Esophagus mucosa (tissue), 1 donor: ENCODE measurements around the gene DGKI. TPM values are rescaled to one million over a fixed set of nuclear protein-coding genes. Genes with fewer than 3 reads are reported as not detected.
A peak's percentile ranks its signal among the peaks of the same experiment; 100 is the strongest.

ENCODE experiments used
- ATAC-seq: fragments of 200-7000 bp; cut with Tn5 transposase; one replicate; pipeline ENCODE4 v1.9.1; 2020
- total RNA-seq: library from RNA; stranded (reverse); gene quantifications from one replicate; pipeline ENCODE4 v1.2.4, GENCODE V29; 2023
- donor health status: DM: yes; HTN: yes; CAD: no.

DGKI gene
- total RNA-seq, 1 donor from 2014 or later: 0.20 TPM

- no peak for ATAC-seq
Measured at GRCh38 chr7:137787301-137787976, 59.3 kb downstream of the DGKI start.

DNA sequence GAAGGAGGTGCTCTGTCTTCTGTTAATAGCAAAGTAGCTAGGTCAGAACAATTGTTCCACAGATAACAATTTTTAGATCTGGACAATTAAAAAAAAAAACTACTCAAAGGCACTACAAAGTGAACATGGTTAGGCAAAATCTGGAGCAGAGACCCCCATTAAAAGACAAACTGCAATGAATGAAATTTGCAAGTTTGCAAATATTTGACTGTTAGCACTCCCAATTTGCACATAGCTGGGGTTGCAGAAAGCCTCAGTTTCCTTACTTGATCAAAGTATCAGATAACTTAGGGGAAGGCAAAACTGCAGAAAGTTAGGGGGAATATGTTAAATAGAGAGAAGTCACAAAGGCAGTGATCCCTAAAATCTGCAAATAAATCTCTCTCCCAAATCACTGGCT lies 68.3 kb downstream of the DGKI start:
- ATAC-seq: no peak

DNA sequence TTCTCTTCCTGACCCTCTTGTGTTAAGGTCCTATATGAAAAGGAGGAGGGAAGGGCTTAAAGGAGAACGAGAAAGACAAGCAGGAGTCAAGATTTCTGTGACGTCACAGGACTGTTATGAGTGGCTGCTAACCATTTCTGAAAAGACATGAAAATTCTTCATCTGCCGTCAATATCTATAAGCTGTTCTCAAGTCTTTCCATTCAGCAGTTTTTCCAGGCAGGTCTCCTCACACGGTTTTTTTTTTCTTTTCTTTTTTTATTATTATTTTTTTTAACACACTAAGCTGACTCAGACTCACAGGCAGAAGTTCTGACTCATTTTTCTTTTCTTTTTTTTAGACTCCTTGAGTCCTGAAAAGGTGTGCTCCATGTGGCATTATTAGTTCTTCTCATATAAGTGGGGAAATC lies 72.0 kb downstream of the DGKI start:
- ATAC-seq: peak; percentile 57

- ATAC-seq: peak; percentile 67
Measured at GRCh38 chr7:137772748-137773147, 74.0 kb downstream of the DGKI start.

DNA sequence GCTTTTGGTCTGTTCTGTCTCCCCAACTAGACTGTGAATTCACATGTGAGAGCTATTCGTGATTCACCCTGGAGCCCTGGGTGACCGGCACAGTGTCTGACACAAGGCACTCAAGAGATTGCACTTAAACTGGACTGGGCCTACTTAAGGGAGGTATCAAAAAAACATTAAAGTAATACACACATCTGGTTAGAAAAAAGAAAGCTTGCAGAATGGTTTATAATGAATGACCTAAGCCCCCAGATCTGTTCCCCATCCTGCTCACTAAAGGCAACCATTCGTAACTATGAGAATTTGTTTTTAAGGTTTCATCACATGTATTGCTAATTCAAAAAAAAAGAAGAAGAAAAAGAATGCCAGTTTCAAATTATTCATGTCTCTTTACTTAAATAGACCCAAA lies 74.5 kb downstream of the DGKI start:
- no peak for ATAC-seq

GRCh38 chr7:137771679-137772078 lies 75.1 kb downstream of the DGKI start:
- no peak for ATAC-seq

DNA sequence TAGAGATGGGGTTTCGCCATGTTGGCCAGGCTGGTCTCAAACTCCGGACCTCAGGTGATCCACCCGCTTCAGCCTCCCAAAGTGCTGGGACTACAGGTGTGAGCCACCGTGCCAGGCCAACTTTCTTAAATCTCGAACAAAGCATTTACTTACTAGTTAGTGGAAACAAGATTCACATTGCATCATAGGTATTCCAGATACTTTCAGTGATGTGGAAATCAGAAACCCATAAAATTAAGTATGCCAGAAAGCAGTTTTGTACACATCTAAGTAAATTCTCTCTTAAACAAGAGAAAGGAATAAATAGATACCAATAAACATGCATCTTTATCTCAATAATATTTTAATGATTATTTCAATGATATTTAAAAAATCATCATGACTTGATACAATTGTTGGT lies 75.5 kb downstream of the DGKI start:
- ATAC-seq: no peak

GRCh38 chr7:137768366-137768765 lies 78.4 kb downstream of the DGKI start:
- ATAC-seq: peak; percentile 81

DNA sequence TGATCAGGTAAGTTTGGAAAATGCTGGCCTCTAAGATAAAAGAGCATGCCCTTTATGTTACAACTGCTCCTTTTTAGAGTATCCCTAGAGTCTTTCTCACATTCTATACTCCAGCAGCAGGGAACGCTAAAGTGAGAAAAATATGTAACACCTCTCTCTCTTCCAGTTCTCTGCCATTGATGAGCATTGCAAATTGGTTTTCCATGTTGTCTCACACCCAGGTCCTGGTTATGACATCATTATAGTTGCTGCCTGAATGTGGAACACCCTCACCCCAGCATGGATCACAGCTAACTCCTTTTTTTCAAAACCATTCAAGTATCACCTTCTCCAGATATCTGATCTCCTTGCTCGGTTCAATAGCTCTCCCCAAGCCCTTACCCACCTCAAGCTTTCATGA lies 84.4 kb downstream of the DGKI start:
- no peak for ATAC-seq

- no peak for ATAC-seq
Measured at GRCh38 chr7:137760111-137760510, 86.7 kb downstream of the DGKI start.

DNA sequence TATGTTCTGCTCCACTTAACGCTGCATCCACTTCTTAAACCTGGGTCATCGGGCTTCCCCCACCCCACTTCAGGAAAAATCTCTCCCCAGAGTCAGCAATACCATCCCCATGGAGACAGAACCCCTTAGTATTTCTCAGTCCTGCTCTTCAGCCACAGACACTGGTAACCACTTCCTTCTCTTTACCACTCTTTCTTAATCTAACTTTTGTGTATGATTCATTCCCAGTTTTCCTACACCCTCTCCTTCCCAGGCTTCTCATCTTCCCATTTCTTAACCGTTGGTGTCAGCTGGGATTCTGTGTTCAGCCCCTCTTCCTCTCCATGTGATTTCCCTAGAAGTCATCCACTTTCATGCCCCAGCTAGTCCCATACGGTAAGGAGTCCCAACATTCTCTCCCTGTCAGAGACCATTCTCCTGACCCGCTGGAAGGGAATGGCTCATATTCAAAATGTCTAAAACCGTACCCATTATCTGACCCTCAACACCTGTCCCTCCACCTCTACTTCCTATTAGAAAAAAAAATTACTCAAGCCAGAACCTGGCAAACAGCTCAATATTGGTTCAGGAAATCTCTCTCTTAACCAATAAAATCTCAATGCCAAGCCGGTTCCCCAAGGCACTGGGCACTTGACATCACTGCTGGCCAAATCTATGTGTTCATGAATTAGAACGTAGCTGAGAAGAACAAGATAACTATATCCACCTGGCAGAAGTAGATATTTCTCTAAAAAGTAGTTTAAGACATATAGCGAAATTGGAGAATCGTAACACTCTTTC lies 89.4 kb downstream of the DGKI start:
- no peak for ATAC-seq

GRCh38 chr7:137755846-137756651 lies 90.7 kb downstream of the DGKI start:
- no peak for ATAC-seq

DNA sequence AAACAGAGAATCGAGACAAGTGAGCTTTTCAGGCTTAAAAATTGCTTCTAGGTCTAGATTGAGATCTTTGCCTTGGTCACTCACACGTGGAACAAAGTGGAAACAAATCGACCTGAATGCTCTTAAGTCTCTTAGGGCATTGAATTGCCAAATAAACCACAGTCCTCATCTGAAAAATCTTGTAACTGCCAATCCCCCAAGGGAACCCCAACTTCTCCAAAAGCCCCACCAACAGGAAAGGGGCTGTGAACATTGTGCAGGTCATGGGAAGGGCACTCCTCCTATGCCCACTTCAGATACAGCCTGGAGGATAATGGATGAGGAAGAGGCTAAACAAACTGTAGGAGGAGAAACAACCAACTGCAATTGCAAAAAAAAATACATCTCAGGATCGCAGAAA lies 91.3 kb downstream of the DGKI start:
- no peak for ATAC-seq

- no peak for ATAC-seq
Measured at GRCh38 chr7:137753948-137754851, 92.6 kb downstream of the DGKI start.

DNA sequence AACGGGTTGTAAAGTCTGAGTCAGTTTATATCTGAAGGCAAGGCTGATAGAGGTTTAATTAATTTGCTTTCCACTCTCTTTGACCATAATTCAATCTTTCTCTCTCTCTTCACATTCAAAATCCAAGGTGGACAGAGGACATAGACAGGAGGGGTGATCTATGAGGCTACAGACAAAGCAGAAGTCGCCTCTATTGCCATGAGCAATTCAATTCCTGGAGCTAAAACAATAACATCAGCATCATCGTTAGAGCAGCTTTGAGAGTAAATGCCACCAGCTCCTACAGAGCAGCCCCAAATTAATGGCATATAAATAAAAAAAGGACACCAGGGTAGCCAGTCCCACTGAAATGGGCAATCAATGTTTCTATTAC lies 93.2 kb downstream of the DGKI start:
- no peak for ATAC-seq

- ATAC-seq: no peak
Measured at GRCh38 chr7:137753067-137753466, 93.7 kb downstream of the DGKI start.

DNA sequence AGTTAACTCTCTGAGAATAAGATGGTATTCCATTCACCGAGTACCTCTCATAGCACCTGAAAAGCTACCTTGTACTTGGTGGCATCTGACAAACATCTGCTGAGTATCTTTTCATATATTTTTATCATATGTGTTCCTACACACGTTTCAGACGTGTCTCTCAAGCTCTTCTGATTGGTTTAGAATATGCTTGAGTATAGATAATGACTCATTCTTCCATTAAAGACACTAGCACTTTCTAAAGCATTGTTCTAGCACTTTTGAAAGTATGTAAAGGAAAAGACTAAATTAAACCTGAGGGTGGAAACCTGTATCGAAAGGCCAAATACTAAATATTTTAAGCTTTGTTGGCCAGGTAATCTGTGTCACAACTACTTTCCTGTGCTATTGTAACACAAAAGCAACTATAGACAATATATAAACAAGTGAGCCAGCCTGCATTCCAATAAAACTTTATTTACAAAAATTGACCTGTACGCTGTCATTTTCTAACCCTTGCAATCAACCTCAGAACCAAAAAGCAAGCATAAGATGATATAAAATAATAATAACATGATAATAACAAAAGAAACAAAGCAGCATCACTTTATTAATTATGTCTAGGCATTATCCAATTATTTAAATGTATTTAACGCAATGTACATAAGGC lies 95.3 kb downstream of the DGKI start:
- ATAC-seq: no peak

GRCh38 chr7:137747359-137748031 lies 99.3 kb downstream of the DGKI start:
- no peak for ATAC-seq

GRCh38 chr7:137743021-137743420 lies 103.8 kb downstream of the DGKI start:
- no peak for ATAC-seq

- no peak for ATAC-seq
Measured at GRCh38 chr7:137742051-137742450, 104.7 kb downstream of the DGKI start.

DNA sequence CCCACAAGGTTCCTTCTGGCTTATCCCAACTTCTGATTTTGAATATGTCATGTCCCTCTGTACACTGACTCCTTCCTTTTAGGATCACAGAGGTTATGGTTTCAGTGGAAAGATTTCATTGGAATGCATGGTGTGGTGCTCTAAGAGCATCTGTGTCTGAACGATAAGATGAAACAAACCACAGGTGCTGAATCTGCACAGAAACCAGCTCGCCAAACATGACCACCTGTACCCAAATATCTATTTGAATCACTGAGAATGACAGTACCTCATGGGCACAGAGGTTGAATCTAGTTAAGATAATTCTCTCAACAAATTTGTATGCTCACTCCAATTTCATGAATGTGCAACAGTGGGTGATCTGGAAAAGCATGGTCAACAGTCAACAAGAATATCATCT lies 105.3 kb downstream of the DGKI start:
- ATAC-seq: no peak
